IMR-90 (cell line): Measurements from ENCODE around the gene ITPRID1. TPM values are rescaled to one million over a fixed set of nuclear protein-coding genes. Genes with fewer than 3 reads are reported as not detected.

Experiments
- ATAC-seq: fragments of 200-7000 bp; cut with Tn5 transposase; 2 replicates; pipeline ENCODE4 v1.9.1; 2020; ENCODE audit warnings: low read depth, mild to moderate bottlenecking, moderate library complexity
- BruUV-seq: library from RNA; stranded (reverse); fragments of 400-500 nt; replicated peaks from 2 replicates; lab custom pipeline; 2021; lab: Mats Ljungman, UMichigan
- CTCF ChIA-PET: fragments of 300-600 bp; formaldehyde crosslinking; extraction: SDS; loops from one replicate; lab custom pipeline; 2021; ENCODE audit warnings: antibody characterized with exemption; lab: Yijun Ruan, JAX
- POLR2A ChIA-PET: fragments of 300-600 bp; sonication (Branson Sonifier 250); formaldehyde crosslinking; loops from one replicate; lab custom pipeline; 2022; ENCODE audit warnings: antibody characterized with exemption; ENCODE audit not compliant: unreplicated experiment; lab: Charles Lee
- DNase-seq: peaks from one replicate; pipeline ENCODE4 v3.0.0; 2013
- H2AFZ ChIP-seq: replicated peaks from 2 replicates; pipeline ENCODE3; 2013; ENCODE audit warnings: low read length, mild to moderate bottlenecking; ENCODE audit not compliant: poor library complexity
- H2AK5ac ChIP-seq: 2 replicates; pipeline ENCODE4 v1.6.1; 2013; ENCODE audit warnings: low read depth, low read length, inconsistent platforms
- H2AK9ac ChIP-seq: replicated peaks from 2 replicates; pipeline ENCODE3; 2013; ENCODE audit warnings: mild to moderate bottlenecking, low read depth, low read length, moderate library complexity; ENCODE audit not compliant: poor library complexity
- H2BK120ac ChIP-seq: 2 replicates; pipeline ENCODE4 v1.6.1; 2013; ENCODE audit warnings: low read depth, low read length, inconsistent platforms
- H2BK15ac ChIP-seq: 3 replicates; pipeline ENCODE4 v1.6.1; 2013; ENCODE audit warnings: low read depth, low read length, inconsistent platforms
- H2BK20ac ChIP-seq: 2 replicates; pipeline ENCODE4 v1.6.1; 2013; ENCODE audit warnings: low read depth, mild to moderate bottlenecking, inconsistent platforms, low read length, moderate library complexity
- H2BK5ac ChIP-seq: 2 replicates; pipeline ENCODE4 v1.6.1; 2013; ENCODE audit warnings: mild to moderate bottlenecking, low read depth, low read length, inconsistent platforms; ENCODE audit not compliant: poor library complexity, severe bottlenecking
- H3K14ac ChIP-seq: replicated peaks from 2 replicates; pipeline ENCODE4 v1.6.1; 2013; ENCODE audit warnings: low read depth, low read length, inconsistent platforms
- H3K18ac ChIP-seq: 2 replicates; pipeline ENCODE4 v1.6.1; 2013; ENCODE audit warnings: low read depth, low read length, control low read depth
- H3K23ac ChIP-seq: 2 replicates; pipeline ENCODE4 v1.6.1; 2013; ENCODE audit warnings: low read depth, low read length, inconsistent platforms
- H3K27ac ChIP-seq: 2 replicates; pipeline ENCODE4 v1.5.1; 2013; ENCODE audit warnings: mild to moderate bottlenecking, control low read depth, low read length; ENCODE audit not compliant: insufficient read depth
- H3K27me3 ChIP-seq: 2 replicates; pipeline ENCODE4 v1.6.1; 2013; ENCODE audit warnings: low read length; ENCODE audit not compliant: control insufficient read depth, insufficient read depth
- H3K36me3 ChIP-seq: 2 replicates; pipeline ENCODE4 v1.6.1; 2013; ENCODE audit warnings: low read length, mixed read lengths; ENCODE audit not compliant: control insufficient read depth, insufficient read depth
- H3K4ac ChIP-seq: 2 replicates; pipeline ENCODE4 v1.6.1; 2013; ENCODE audit warnings: low read depth, low read length, inconsistent platforms
- H3K4me1 ChIP-seq: 2 replicates; pipeline ENCODE4 v1.6.1; 2013; ENCODE audit warnings: low read length, mixed read lengths; ENCODE audit not compliant: control insufficient read depth, insufficient read depth
- H3K4me2 ChIP-seq: 2 replicates; pipeline ENCODE4 v1.6.1; 2013; ENCODE audit warnings: low read depth, mild to moderate bottlenecking, control low read depth, low read length, moderate library complexity
- H3K4me3 ChIP-seq: 2 replicates; pipeline ENCODE4 v1.5.1; 2013; ENCODE audit warnings: low read depth, mild to moderate bottlenecking, control low read depth, low read length, moderate library complexity; ENCODE audit not compliant: insufficient read depth
- H3K56ac ChIP-seq: 2 replicates; pipeline ENCODE4 v1.6.1; 2013; ENCODE audit warnings: low read length, inconsistent platforms; ENCODE audit not compliant: insufficient read depth; ENCODE audit errors: extremely low read depth
- H3K79me1 ChIP-seq, 2 experiments: 2 replicates each; pipeline ENCODE4 v1.6.1; 2013; ENCODE audit warnings: low read length in 2 of 2, inconsistent platforms in 1 of 2, low read depth in 1 of 2
- H3K9ac ChIP-seq: 2 replicates; pipeline ENCODE4 v1.6.1; 2013; ENCODE audit warnings: low read depth, low read length, control low read depth
- H3K9me1 ChIP-seq: 2 replicates; pipeline ENCODE4 v1.6.1; 2013; ENCODE audit warnings: low read length, inconsistent platforms; ENCODE audit not compliant: insufficient read depth
- H3K9me3 ChIP-seq: 2 replicates; pipeline ENCODE4 v1.6.1; 2013; ENCODE audit warnings: low read length; ENCODE audit not compliant: control insufficient read depth, insufficient read depth
- H4K20me1 ChIP-seq: 2 replicates; pipeline ENCODE4 v1.6.1; 2013; ENCODE audit warnings: low read length, inconsistent platforms; ENCODE audit not compliant: insufficient read depth
- H4K5ac ChIP-seq: 2 replicates; pipeline ENCODE4 v1.6.1; 2013; ENCODE audit warnings: mild to moderate bottlenecking, low read depth, low read length, control low read depth
- H4K8ac ChIP-seq, 2 experiments: 2 replicates each; pipeline ENCODE4 v1.6.1; 2013; ENCODE audit warnings: low read depth in 2 of 2, low read length in 2 of 2, control low read depth in 1 of 2, inconsistent platforms in 1 of 2
- H4K91ac ChIP-seq: 2 replicates; pipeline ENCODE4 v1.6.1; 2013; ENCODE audit warnings: low read depth, low read length, inconsistent platforms; ENCODE audit not compliant: insufficient read depth
- CHD1 ChIP-seq: IDR thresholded peaks from 2 replicates; pipeline ENCODE4 v1.6.1; 2012; ENCODE audit warnings: low read depth, low read length, improper control_type of control experiment
- MAFK ChIP-seq: IDR thresholded peaks from 2 replicates; pipeline ENCODE4 v1.6.1; 2012; ENCODE audit warnings: low read depth, low read length, improper control_type of control experiment
- NFE2L2 ChIP-seq: fragments of 150-350 bp; IDR thresholded peaks from 2 replicates; pipeline ENCODE4 v1.6.1; 2016; ENCODE audit warnings: low read depth, mild to moderate bottlenecking, low read length
- RFX5 ChIP-seq: IDR thresholded peaks from 2 replicates; pipeline ENCODE4 v1.8.0; 2012; ENCODE audit warnings: low read depth, mild to moderate bottlenecking, low read length, moderate library complexity
- dilution Hi-C: fragments of 300-500 bp; cut with HindIII; formaldehyde crosslinking; loops from one replicate; pipeline ENCODE4 v1.14.3; 2018; ENCODE audit warnings: low sequenced_read_pairs; ENCODE audit not compliant: unreplicated experiment
- in situ Hi-C: fragments of 300-500 bp; cut with MboI; formaldehyde crosslinking; loops from 3 replicates; pipeline ENCODE4 v1.14.3; 2019; ENCODE audit warnings: low sequenced_read_pairs, inconsistent platforms, mixed read lengths
- intact Hi-C: fragments of 100-400 bp; cut with micrococcal nuclease; formaldehyde crosslinking; loops from 2 replicates; pipeline ENCODE4 v1.10.0; 2022
- polyA plus RNA-seq, 3 experiments: library from polyadenylated mRNA; depleted of rRNA; stranded (reverse); fragments of >200 nt; gene quantifications; 2 replicates each; pipeline ENCODE4 v1.2.3, GENCODE V29; 2012; ENCODE audit warnings: low replicate concordance in 1 of 3
- total RNA-seq: library from RNA; depleted of rRNA; stranded (reverse); fragments of >200 nt; gene quantifications from 2 replicates; pipeline ENCODE4 v1.2.3, GENCODE V29; 2012

ITPRID1 gene
- total and polyA plus RNA-seq, 2 of the 4 experiments (the other 2 are of a cell fraction) = not detected

GRCh38 chr7:31664890-31665289, 151.0 kb downstream of the ITPRID1 start:
- Histone ChIP-seq H4K20me1 (no peaks in the 10 kb centered on the region), H3K27ac (no peak overlapping the region), H2AK9ac (no peak overlapping the region), H3K4me1 (no peaks in the 10 kb centered on the region), H3K18ac (no peak overlapping the region), H3K4me3 (no peak overlapping the region), H3K27me3 (no peaks in the 10 kb centered on the region), H3K9ac (no peak overlapping the region), H2BK5ac (no peak overlapping the region), H3K56ac (no peak overlapping the region), H4K5ac (no peak overlapping the region), H2BK15ac (no peak overlapping the region), H3K14ac (no peak overlapping the region), H3K79me1 (no peaks in the 10 kb centered on the region), H4K91ac (no peak overlapping the region), H2BK120ac (no peak overlapping the region), H3K9me1 (no peaks in the 10 kb centered on the region), H3K4ac (no peak overlapping the region), H4K8ac (no peak overlapping the region), H2AFZ (no peak overlapping the region), H3K36me3 (no peaks in the 10 kb centered on the region), H2AK5ac (no peak overlapping the region), H2BK20ac (no peak overlapping the region), H3K4me2 (no peak overlapping the region), H3K9me3 (no peaks in the 10 kb centered on the region), H3K23ac (no peak overlapping the region)
- TF ChIP-seq CHD1 = no peak
- TF ChIP-seq MAFK = no peak
- no peak for TF ChIP-seq NFE2L2
- no peak for TF ChIP-seq RFX5
- no TSS peak for BruUV-seq
- dilution Hi-C loops = no loop called here
- DNase-seq (no peak), ATAC-seq (no peak)
- intact Hi-C loops = no loop called here
- CTCF ChIA-PET = no interaction called here
- in situ Hi-C loops = no loop called here
- POLR2A ChIA-PET = no interaction called here
